ENCODE measurements around the gene NUP188. TPM values are rescaled to one million over a fixed set of nuclear protein-coding genes. Genes with fewer than 3 reads are reported as not detected.

The NUP188 gene
- total and polyA plus RNA-seq, 2 of the 13 experiments (the other 11 are each of a cell fraction or from before 2014, with no cell fraction given), result 28.0 to 38.5 TPM

DNA sequence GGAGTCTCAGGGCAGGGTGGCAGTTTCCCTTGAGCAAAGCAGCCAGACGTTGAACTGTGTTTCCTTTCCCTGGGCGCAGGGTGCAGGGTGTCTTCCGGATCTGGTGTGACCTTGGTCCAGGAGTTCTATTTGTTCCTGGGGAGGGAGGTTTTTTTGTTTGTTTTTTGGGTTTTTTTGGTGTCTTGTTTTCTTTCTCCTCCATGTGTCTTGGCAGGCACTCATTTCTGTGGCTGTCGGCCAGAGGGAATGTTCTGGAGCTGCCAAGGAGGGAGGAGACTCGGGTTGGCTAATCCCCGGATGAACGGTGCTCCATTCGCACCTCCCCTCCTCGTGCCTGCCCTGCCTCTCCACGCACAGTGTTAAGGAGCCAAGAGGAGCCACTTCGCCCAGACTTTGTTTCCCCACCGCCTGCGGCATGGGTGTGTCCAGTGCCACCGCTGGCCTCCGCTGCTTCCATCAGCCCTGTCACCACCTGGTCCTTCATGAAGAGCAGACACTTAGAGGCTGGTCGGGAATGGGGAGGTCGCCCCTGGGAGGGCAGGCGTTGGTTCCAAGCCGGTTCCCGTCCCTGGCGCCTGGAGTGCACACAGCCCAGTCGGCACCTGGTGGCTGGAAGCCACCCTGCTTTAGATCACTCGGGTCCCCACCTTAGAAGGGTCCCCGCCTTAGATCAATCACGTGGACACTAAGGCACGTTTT, 30.2 kb upstream of the NUP188 start (continued):
- TF ChIP-seq, protein P1, sequence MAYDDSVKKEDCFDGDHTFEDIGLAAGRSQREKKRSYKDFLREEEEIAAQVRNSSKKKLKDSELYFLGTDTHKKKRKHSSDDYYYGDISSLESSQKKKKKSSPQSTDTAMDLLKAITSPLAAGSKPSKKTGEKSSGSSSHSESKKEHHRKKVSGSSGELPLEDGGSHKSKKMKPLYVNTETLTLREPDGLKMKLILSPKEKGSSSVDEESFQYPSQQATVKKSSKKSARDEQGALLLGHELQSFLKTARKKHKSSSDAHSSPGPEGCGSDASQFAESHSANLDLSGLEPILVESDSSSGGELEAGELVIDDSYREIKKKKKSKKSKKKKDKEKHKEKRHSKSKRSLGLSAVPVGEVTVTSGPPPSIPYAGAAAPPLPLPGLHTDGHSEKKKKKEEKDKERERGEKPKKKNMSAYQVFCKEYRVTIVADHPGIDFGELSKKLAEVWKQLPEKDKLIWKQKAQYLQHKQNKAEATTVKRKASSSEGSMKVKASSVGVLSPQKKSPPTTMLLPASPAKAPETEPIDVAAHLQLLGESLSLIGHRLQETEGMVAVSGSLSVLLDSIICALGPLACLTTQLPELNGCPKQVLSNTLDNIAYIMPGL (CRISPR knock-in tag; IDR thresholded peaks at IDR 0.05; ENCODE audit: borderline replicate concordance in 1 of 2, low read depth in 1 of 2), result no peak
- TF ChIP-seq, protein P2, sequence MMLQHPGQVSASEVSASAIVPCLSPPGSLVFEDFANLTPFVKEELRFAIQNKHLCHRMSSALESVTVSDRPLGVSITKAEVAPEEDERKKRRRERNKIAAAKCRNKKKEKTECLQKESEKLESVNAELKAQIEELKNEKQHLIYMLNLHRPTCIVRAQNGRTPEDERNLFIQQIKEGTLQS (CRISPR knock-in tag; IDR thresholded peaks at IDR 0.05), result no peak
- TF ChIP-seq NCOA1 (CRISPR knock-in tag; IDR thresholded peaks at IDR 0.05) (no peak), ARNTL (CRISPR knock-in tag; IDR thresholded peaks at IDR 0.05) (no peak), ZSCAN20 (CRISPR knock-in tag; IDR thresholded peaks at IDR 0.05; ENCODE audit: borderline replicate concordance) (no peak), ZFY (CRISPR knock-in tag; IDR thresholded peaks at IDR 0.05) (peak; percentile 54), KMT2B (CRISPR knock-in tag; IDR thresholded peaks at IDR 0.05) (peak; percentile 51; the same call in 1 of the 2 replicates), HNRNPUL1 (IDR thresholded peaks at IDR 0.05; ENCODE audit: low read depth, low read length) (no peak), NFIC (IDR thresholded peaks at IDR 0.05; ENCODE audit: low read length) (peak; percentile 63), SRSF9 (IDR thresholded peaks at IDR 0.05; ENCODE audit: borderline replicate concordance, insufficient read depth, low read depth, low read length, poor library complexity, severe bottlenecking) (no peak), SALL2 (CRISPR knock-in tag; IDR thresholded peaks at IDR 0.05) (no peak), ZC3H4 (CRISPR knock-in tag; IDR thresholded peaks at IDR 0.05; ENCODE audit: borderline replicate concordance) (no peak), ZMYM2 (CRISPR knock-in tag; IDR thresholded peaks at IDR 0.05) (no peak), ZNF713 (CRISPR knock-in tag; IDR thresholded peaks at IDR 0.05) (no peak), HHEX (CRISPR knock-in tag; IDR thresholded peaks at IDR 0.05) (no peak), SUZ12 (IDR thresholded peaks at IDR 0.05; ENCODE audit: low read depth, low read length) (no peak), ELF1 (CRISPR knock-in tag; IDR thresholded peaks at IDR 0.05) (0 out of 2 replicates have a peak, but pooled peaks have one; percentile 34), ASH2L (IDR thresholded peaks at IDR 0.05; ENCODE audit: insufficient read length, low read depth, low read length) (no peak)
- TF ChIP-seq, protein P3, sequence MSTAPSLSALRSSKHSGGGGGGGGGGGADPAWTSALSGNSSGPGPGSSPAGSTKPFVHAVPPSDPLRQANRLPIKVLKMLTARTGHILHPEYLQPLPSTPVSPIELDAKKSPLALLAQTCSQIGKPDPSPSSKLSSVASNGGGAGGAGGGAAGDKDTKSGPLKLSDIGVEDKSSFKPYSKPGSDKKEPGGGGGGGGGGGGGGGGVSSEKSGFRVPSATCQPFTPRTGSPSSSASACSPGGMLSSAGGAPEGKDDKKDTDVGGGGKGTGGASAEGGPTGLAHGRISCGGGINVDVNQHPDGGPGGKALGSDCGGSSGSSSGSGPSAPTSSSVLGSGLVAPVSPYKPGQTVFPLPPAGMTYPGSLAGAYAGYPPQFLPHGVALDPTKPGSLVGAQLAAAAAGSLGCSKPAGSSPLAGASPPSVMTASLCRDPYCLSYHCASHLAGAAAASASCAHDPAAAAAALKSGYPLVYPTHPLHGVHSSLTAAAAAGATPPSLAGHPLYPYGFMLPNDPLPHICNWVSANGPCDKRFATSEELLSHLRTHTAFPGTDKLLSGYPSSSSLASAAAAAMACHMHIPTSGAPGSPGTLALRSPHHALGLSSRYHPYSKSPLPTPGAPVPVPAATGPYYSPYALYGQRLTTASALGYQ (CRISPR knock-in tag; IDR thresholded peaks at IDR 0.05), result peak; percentile 54; the same call in 1 of the 2 replicates
- TF ChIP-seq, protein P4, sequence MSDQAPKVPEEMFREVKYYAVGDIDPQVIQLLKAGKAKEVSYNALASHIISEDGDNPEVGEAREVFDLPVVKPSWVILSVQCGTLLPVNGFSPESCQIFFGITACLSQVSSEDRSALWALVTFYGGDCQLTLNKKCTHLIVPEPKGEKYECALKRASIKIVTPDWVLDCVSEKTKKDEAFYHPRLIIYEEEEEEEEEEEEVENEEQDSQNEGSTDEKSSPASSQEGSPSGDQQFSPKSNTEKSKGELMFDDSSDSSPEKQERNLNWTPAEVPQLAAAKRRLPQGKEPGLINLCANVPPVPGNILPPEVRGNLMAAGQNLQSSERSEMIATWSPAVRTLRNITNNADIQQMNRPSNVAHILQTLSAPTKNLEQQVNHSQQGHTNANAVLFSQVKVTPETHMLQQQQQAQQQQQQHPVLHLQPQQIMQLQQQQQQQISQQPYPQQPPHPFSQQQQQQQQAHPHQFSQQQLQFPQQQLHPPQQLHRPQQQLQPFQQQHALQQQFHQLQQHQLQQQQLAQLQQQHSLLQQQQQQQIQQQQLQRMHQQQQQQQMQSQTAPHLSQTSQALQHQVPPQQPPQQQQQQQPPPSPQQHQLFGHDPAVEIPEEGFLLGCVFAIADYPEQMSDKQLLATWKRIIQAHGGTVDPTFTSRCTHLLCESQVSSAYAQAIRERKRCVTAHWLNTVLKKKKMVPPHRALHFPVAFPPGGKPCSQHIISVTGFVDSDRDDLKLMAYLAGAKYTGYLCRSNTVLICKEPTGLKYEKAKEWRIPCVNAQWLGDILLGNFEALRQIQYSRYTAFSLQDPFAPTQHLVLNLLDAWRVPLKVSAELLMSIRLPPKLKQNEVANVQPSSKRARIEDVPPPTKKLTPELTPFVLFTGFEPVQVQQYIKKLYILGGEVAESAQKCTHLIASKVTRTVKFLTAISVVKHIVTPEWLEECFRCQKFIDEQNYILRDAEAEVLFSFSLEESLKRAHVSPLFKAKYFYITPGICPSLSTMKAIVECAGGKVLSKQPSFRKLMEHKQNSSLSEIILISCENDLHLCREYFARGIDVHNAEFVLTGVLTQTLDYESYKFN (CRISPR knock-in tag; conservative IDR thresholded peaks at IDR 0.05), result peak; percentile 92
- TF ChIP-seq, protein P5, sequence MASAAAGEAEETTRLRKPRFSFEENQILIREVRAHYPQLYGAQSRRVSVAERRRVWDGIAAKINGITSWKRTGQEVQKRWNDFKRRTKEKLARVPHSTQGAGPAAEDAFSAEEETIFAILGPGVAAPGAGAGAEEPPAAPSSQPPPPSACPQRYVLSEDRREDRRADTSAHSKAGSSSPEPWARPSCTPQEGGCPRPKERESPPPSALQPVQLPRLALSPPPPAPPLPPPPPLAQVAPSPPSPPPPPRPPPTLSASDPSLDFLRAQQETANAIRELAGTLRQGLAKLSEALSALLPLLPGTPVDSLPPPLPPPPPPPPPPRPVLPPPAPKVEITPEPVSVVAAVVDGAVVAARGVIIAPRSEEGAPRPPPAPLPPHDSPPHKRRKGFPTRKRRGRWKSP (CRISPR knock-in tag; IDR thresholded peaks at IDR 0.05), result no peak; the same call in 1 of the 2 replicates

Measured in HepG2 (cell line).